B cell (primary cell): ENCODE measurements around the gene CAPN15.

Experiments used
- EZH2 ChIP-seq: IDR thresholded peaks from 2 replicates; pipeline ENCODE4 v1.6.1; 2012; ENCODE audit warnings: borderline replicate concordance, low read depth, mild to moderate bottlenecking, moderate library complexity, low read length; ENCODE audit not compliant: insufficient read depth, poor library complexity, severe bottlenecking
- TF ChIP-seq, protein P1 (sequence below): fragments of 200-600 bp; IDR thresholded peaks from one replicate; pipeline ENCODE4 v1.8.0; 2022; ENCODE audit warnings: antibody characterized with exemption, mild to moderate bottlenecking

DNA sequence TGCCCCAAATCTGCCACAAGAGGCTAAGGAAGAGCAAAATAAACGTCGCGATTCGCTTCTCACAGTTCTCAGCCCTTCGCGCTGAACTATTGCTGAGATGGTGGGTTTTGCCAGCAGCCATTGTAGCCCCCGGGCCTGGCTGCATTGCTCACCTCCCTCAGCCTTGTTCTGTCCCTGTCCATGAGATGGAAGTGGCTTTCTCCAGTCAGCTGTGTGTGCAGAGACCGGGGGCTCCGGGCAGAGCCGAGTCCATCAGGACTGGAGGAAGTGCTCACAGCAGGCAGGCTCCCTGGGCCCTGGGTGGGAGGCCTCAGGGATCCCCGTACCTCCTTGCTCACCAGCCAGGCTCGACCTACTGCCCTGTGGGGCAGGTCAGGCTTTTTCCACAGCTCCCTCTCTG is 27.6 kb upstream of the CAPN15 start:
- TF ChIP-seq, protein P1, sequence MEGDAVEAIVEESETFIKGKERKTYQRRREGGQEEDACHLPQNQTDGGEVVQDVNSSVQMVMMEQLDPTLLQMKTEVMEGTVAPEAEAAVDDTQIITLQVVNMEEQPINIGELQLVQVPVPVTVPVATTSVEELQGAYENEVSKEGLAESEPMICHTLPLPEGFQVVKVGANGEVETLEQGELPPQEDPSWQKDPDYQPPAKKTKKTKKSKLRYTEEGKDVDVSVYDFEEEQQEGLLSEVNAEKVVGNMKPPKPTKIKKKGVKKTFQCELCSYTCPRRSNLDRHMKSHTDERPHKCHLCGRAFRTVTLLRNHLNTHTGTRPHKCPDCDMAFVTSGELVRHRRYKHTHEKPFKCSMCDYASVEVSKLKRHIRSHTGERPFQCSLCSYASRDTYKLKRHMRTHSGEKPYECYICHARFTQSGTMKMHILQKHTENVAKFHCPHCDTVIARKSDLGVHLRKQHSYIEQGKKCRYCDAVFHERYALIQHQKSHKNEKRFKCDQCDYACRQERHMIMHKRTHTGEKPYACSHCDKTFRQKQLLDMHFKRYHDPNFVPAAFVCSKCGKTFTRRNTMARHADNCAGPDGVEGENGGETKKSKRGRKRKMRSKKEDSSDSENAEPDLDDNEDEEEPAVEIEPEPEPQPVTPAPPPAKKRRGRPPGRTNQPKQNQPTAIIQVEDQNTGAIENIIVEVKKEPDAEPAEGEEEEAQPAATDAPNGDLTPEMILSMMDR = no peak
- no peak for TF ChIP-seq EZH2
